GM18507 (cell line): ENCODE measurements around the gene PSPN.
"Not testable (repeated sequence)": the region's sequence is repeated elsewhere in the genome, so short reads cannot be mapped to it uniquely, and the experiment has no call there.

Experiments
- DNase-seq: peaks from one replicate; pipeline ENCODE4 v3.0.0; 2011; ENCODE audit warnings: low read depth; ENCODE audit not compliant: insufficient read length; ENCODE audit errors: extremely low spot score
- FAIRE-seq: peaks from 2 replicates; lab custom pipeline; 2011; peaks lifted over from hg19 to GRCh38; lab: Jason Lieb, UNC

PSPN gene

DNA sequence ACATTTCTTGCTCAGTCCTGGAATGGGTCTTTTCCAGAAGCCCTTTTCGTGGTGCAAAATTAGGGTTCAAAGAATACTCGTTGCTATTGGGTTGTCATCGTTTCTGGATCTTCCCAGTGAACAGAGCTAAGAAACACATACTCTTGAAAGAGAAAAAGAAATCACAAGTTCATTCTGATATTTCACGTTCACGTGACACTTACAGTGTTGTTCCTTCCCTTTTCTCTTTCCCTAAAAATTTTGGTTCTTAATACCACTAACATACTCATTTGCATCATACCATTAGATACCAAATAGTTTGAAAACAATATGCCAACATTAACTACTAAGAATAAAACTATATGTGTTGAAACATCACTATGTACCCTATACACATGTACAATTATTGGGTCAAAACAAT is 30.7 kb upstream of the PSPN start:
- DNase-seq (no peak), FAIRE-seq (no peak)

DNA sequence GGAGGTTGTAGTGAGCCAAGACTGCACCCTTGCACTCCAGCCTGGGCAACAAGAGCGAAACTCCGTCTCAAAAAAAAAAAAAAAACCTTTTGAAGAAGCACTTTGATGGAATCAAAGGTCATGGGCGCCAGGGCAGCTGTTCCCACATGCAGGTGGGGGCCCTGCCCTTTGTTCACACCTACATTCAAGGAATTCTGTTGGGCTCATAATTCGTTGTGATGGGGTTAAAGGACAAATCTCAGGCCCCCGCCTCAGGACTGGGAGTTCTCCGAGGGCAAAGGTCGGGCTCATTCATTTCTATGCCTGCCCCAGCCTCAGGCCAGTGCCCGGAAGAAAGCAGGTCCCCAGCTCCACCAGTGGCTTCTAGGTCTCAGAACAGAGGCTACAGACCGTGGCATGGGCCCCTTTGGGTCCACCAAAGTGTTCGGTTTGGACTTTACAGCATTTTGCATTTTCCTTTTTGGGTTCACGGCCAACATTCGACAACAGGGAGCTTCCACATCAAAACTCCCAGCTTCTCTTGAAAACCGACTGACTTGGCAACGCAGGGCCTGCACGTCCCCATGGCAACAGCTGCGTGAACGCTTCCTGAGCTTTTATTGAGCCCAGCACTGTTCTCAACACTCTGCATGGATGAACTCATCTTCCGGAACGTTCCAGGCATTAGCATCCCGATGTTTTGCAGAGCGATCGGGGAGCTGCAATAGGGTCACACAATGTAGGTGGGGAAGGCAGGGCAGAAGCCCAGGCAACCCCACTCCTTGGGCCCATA is 27.3 kb upstream of the PSPN start:
- FAIRE-seq (no peak), DNase-seq (no peak)

DNA sequence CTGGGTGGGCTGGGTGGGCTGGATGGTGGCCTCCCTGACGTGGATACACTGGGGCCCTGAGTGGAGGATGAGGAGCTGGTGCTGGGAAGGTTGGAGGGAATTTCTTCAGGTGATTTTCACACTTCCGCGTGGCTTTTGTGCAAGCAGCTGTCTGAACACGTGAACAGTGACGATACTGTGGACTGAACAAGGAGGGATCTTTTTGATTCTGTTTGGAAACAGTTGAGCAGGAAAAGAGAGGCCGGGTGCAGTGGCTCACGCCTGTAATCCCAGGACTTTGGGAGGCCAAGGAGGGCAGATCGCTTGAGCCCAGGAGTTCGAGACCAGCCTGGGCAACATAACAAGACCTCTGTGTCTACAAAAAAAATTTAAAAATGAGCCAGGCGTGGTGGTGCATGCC is 26.3 kb upstream of the PSPN start:
- DNase-seq: no peak
- FAIRE-seq: no peak

DNA sequence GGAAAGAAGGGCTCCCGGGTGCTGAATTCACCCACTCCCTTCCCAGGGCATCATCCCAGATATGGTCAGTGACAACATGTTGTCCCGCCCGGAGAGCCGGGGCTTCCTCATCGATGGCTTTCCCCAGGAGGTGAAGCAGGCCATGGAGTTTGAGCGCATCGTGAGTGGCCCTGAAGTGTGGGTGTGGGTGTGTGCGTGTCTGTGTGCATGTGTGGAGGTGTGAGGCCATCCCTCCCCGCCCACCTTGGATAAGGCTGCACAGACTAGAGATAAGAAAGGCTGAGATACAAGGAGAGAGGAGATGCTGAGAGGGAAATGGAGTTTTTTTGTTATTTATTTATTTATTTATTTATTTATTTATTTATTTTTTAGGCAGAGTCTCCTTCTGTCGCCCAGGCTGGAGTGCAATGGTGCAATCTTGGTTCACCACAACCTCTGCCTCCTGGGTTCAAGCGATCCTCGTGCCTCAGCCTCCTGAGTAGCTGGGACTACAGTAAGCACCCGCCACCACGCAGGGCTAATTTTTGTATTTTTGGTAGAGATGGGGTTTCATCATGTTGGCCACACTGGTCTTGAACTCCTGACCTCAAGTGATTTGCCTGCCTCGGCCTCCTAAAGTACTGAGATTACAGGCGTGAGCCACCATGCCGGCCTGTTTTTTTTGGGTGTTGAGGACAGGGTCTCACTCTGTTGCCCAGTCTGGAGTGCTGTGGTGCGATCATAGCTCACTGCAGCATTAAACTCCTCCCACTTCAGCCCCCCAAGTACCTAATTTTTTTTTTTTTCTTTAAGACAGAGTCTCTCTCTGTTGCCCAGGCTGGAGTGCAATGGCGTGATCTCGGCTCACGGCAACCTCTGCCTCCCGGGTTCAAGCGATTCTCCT is 24.6 kb upstream of the PSPN start:
- DNase-seq, FAIRE-seq: not testable (repeated sequence)

DNA sequence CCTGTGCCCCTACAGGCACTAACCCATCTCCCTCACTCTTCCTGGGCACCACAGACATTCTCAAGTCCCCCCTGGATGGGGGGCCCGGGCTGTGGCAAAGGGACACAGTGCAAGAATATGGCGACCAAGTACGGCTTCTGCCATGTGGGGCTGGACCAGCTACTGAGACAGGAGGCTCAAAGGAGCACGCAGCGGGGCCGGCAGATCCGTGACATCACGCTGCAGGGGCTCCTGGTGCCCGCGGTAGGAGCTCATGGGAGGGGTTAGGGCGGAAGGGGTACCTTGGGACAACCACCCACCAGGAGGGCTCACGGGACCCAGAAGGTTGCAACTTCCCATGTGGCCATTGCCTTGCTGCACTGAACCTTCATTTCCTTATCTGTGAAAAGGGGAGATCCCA is 20.6 kb upstream of the PSPN start:
- no peak for FAIRE-seq
- DNase-seq: no peak

DNA sequence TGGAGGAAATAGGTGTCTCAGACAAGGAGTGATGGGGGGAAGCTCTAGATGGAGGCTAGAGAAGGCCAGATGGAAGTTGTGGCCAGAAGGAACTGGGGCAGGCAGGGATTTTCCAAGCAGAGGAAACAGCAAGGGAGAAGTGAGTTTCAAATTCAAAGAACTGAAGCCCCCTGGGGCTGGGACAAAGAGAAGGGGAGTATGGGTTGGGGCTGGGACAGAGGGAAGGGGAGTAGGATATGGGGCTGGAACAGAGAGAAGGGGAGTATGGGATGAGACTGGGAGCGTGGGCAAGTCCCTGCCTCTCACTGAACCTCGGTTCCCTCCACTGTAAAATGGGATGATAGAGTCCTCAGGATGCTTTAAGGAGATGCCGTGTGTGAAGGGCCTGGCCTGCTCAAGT is 19.1 kb upstream of the PSPN start:
- FAIRE-seq (no peak), DNase-seq (no peak)

DNA sequence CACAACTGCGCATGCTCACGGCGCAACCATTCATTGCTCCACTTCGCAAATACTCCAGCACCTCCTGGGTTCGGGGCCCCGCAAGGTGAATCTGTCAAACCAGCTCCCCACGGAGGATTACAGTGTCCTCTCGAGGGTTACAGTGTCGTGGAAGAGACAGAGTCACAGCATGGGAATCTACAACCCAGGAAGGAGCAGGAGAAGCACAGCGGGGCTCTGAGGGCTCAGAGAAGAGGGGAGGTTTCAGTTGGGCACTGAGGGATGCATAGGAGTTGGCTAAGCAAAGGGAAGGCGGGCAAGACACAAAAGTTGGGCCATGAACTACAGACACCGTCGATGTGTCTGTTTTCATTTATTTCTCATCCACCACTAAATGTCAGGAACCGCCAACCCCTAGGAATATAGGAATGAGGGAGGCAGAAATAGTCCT is 18.3 kb upstream of the PSPN start:
- DNase-seq (no peak), FAIRE-seq (no peak)

DNA sequence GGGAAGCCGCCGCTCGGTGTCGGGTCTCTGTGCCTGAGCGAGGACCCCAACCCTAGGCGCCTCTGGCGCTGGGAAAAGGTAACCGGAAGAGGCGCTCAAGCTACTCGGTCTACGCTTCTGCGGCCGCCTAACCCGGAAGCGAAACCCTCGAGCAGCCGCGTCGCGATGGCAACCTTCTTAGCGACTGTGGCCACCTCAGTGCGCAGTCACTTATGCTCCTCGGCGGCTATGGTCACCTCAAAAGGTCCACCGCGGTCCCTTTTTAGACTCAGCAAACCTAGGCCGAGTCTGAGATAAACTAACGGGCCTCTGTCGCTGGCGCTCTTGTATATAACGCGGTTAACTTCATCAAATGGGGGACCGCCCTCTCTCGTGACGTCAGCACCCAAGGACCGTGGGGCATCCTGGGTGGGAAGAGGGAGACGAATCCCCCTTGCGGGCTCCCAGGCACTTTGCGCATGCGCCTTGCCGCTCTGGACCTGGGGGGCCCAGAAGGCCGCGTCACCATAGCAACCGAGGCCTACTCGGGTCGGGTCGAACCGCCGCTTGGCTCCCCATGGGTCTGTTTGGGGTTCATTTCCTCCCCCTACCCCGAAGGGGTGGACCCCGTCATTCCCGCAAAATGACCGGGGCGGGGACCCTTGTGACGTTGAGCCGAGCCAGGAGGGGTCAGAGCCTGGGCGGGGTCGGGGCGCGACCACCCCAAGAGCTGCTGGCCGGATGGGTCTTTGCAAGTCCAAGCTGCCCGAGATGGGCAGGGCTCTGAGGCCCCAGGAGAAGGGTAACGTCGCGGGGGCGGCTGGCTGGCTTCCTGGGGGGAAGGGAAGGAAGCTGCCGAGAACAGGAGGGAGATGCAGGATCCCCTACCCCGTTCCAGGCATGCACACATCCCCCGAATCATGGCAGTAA is 17.6 kb upstream of the PSPN start, which contains the start of gene GTF2F1:
TSS of gene GTF2F1 (minus strand) at position 91 of the 909 bp plus-strand sequence. CDS start 169 bp downstream, outside the sequence.
- peak; percentile 96 for FAIRE-seq
- DNase-seq: peak; percentile 91

DNA sequence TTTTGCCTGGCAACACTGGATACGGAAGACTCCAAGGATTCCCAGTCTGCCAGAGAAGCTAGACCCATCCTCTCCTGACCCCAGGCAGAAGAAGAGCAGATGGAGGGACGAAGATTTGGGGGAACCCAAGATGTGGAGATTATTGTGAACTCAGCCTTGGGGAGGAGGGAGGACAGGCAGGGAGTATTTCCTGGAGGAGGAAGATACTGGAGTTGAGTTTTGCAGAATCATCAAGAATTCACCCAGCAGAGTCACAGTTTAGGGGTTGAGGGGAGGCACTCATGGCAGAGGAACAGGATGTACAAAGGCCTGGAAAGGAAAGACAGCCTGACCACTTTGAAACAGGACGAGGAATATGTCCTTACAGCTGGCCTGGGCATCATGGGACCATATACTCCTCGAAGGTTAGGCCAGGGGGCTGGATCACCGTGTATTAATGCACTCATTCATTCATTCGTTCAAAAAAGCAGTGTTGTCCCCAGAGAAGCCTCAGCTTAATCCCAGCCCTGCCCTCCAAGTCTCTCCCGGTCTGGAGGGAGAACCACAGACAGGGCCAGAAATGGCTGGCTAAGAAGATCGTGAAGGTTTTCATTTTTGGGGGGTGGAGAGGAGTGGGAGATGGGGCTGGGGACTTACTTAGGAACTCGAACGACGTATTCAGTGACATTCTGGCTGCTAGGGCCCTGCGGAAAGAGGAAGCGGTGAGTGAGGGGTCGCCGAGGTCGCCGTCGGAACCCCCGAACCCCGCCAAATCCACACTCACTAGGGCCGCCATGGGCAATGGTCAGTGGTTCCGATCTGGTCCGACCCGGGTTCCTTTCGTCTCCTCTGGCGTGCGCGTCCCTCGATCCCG is 16.7 kb upstream of the PSPN start:
- peak; percentile 12 for FAIRE-seq
- no peak for DNase-seq

DNA sequence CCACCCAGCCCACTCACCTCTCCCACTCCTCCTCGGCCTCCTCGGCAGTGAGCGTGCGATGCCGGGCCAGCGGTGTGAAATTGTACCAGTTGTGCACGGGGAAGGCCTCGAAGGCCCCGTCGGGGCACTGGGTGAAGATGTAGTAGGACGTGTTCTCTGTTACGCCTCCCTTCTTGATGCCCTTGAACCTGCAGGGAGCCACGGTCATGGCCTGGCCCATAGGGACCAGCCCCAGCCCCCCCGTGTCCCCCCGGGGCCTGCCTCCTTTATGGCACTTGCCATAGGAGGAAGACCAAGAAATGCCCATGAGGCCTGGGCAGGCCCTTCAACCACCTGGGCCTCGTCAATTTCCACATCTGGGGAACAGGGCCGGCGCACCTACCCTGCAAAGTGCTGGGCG is 11.6 kb upstream of the PSPN start:
- DNase-seq: no peak
- FAIRE-seq: no peak

DNA sequence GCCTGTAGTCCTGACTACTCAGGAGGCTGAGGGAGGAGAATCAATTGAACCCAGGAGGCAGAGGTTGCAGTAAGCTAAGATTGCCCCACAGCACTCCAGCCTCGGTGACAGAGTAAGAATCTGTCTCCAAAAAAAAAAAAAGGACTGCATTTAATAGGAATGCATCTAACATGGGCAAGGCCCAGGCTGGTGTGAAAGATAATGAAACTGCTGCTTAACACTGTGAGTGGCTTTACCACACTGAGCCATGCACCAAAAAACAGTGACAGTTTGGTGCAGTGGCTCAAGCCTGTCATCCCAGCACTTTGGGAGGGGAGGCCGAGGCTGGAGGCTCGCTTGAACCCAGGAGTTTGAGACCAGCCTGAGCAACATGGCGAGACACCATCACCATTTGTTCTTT is 8.6 kb upstream of the PSPN start:
- FAIRE-seq (no peak), DNase-seq (no peak)

DNA sequence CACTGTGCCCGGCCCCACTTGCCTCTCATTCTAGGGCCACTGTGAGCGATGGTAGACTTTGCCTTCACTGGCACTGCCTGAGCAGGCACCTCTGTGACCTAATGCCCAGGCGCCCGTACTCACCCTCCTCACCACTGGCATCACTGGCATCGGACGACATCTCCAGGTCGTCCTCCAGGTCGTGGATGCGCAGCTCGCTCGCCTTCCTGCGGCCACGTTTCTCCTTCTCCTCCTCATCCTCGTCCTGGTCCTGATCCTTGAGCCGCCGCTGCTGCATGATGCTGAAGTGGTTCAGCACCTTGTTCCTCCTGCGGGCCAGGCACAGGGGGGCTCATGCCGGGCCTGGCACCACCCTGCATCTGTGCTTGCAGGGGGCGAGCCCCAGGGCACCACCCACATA is 7.5 kb upstream of the PSPN start:
- DNase-seq (no peak), FAIRE-seq (no peak)

DNA sequence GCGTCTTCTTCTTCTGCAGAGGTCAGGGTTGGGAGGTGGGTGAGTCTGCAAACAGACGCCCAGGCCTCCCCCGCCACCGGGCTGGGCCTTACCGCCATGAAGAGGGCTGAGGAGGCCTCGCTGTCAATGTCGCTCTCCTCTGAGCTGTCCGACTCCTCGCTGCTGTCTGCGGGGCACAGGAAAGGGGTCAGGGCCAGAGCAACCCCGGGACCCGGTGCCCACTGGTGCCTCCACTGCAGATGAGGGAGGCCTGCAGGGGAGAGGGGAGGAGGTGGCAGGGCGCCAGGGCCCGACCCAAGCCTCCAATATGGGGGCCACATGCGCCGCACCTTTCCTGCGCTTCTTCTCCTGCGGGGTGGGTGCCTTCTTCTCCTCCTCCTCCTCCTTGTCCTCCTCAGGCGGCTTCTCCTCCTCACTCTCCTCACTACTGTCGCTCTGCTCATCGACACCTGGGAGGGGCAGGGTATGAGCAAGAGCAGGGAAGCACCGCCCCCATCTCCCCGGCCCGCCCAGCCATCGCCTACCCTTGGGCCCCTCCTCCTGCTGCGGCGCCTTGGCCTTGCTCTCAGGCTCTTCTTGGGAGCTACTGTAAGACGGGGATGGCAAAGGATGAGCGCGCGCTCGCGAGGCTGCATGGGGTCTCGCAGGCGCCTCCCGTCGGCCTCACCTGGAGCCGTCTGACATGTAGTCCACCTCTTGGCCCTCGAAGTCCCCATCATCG is 5.5 kb upstream of the PSPN start:
- FAIRE-seq (no peak), DNase-seq (no peak)

DNA sequence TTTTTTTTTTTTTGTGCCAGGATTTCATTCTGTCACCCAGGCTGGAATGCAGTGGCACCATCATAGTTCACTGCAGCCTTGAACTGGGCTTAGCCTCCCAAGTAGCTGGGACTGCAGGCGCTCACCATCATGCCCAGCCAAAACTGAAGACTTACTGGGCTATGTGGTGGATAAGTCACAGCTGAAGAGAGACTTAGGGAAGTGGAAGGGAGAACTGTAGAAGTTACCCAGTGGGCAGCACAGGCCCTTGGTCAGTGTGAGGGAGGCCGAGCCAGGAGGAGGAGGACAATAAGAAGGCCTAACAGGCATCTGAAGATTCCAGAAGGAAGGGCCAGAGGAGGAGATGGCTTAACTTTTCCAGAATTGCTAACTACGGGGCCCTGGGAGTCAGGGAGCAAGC is 4.0 kb upstream of the PSPN start:
- no peak for DNase-seq
- no peak for FAIRE-seq

DNA sequence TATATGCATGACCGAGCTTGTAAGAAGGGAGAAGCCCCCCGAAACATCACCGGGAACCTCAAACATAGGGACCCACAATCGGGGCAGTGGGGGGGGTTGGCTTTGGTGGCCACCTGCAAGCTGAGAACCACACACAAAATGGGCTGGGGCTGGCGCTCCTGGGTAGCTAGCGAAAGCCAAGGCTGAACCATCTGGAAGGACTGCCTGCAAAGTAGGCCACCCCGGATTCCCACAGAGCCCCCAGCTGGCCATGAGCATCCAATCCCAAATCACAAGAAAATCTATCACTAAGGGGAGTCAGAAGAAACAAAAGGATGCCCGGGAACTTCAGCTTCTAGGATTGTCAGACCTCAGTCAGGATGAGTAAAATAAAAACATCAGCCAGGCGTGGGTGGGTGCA is 2.8 kb upstream of the PSPN start:
- DNase-seq (no peak), FAIRE-seq (no peak)

DNA sequence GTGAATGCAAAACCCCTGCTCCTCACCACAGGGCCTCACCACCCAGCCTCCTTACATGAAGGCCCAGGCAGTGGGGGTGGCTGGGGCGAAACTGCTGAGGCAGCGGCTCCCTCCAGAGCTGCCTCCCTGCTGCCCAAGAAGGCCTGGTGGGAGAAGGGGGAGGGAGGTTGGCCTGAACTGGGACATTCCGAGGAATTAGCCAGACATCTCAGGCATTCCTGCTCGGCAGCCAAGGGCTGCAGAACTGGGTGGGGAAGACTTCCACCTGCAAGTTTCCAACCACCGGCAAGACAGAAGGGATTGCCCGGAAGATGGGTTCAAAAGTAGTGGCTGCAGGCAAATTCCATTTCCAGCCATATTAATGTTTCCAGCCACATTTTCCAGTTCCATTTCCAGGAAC is 2.3 kb upstream of the PSPN start:
- FAIRE-seq (no peak), DNase-seq (no peak)

DNA sequence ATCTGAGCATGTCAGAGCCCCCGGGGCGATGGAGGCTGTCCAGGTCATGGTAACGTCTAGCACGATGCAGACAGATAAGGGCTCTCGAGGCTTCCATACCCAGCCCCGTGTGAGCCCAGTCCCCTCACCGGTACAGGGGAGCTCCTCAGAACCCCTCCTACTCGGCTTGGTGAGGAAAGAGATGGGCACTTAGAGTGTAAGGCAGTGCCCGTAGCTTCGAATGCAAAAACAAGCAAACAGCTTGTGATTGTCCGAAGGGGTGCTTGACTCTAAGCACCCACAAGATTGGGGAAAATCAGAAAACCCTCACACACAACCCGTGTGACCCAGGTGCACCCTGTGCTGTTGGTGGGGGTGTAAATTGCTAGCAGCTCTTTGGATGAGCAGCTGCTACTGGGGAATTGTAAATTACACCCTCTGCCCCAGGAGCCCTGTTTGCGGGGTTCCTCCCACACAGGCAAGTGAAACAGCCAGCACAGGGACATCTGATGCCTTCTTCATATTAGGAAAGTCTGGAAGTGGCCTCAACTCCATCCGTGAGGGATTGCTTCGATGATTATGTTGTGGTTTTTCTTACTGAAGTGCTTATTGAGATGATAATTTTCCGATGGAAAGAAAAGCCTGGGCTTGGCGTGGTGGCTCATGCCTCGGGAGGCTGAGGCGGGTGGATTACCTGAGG is 918 bp upstream of the PSPN start:
- no peak for FAIRE-seq
- DNase-seq: no peak
